GM21526 (cell line): Measurements from ENCODE around the gene MYBPC1.
"Not testable (repeated sequence)": the region's sequence is repeated elsewhere in the genome, so short reads cannot be mapped to it uniquely, and the experiment has no call there.

ENCODE experiments used
- ATAC-seq: cut with Tn5 transposase; IDR thresholded peaks from one replicate; pipeline ENCODE4 v1.9.1; 2021; ENCODE audit warnings: moderate library complexity; ENCODE audit not compliant: unreplicated experiment, low FRiP score

MYBPC1 gene

GRCh38 chr12:101594700-101595099, at the start of gene MYBPC1:
Gene MYBPC1 (plus strand): TSS chr12:101594971. CDS start chr12:101595071, 100 bp downstream.
- ATAC-seq: no peak

- no peak for ATAC-seq
These were observed 43.2 kb upstream of the MYBPC1 start for GRCh38 chr12:101551362-101552114.

DNA sequence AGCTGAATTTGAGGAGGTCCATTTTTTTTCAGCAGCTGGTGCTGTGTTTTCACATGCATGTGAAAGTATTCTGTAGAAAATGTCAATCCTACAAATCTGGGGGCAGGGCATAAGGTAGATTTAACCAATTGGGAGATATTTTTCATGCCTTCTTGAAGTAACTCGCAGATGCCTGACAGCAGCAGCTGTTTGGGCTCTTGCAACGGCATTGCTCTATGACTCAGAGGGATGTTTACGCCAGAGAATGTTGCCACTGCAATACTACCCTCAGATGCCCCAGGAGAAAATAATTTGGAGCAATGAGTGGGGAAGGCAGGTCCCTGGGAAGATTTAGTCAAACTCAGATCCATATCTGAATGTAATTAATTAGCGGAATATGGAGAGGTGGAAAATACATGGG, 42.5 kb upstream of the MYBPC1 start:
- no peak for ATAC-seq

- ATAC-seq: no peak
These were observed 37.7 kb upstream of the MYBPC1 start for GRCh38 chr12:101557094-101557493.

DNA sequence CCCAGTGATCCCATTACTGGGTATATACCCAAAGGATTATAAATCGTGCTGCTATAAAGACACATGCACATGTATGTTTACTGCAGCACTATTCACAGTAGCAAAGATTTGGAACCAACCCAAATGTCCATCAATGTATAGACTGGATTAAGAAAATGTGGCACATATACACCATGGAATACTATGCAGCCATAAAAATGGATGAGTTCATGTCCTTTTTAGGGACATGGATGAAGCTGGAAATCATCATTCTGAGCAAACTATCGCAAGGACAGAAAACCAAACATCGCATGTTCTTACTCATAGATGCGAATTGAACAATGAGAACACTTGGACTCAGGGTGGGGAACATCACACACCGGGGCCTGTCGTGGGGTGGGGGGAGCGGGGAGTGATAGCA, 36.0 kb upstream of the MYBPC1 start:
- not testable (repeated sequence) for ATAC-seq

DNA sequence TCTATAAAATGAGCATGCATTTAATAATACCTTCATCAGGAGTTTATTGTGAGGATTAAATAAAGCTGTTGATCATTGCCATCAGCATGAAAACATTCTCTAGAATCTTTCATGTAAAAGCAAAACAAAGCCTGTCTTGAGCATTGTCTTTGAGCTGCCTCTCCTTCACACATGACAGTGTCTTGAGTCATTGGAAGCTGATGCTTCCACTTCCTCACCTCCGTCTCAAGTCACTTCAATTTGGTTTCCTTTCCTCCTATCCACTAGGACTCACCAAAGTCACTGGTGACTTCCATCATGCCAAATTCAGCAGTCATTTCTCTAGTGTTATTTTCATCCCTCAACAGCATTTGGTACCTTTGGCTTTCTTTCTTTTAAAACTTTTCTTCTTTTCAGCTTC, 31.6 kb upstream of the MYBPC1 start:
- no peak for ATAC-seq

DNA sequence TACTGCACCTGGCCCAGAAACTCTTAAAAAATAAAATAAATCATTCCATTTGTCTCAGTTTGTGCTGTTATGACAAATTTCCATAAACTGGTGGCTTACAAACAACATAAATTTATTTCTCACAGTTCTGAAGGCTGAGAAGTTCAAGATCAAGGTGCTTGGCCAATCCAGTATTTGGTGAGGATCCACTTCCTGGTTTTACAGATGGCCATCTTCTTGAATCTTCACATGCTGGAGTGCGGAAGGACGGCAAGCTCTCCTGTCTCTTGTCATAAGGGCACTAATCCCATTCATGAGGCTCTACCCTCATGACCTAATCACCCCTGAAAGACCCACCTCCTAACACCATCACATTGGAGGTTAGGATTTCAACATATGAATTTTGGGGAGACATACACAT, 29.9 kb upstream of the MYBPC1 start:
- ATAC-seq: no peak

- no peak for ATAC-seq
These were observed 28.5 kb upstream of the MYBPC1 start for GRCh38 chr12:101566318-101566717.

GRCh38 chr12:101567918-101568317, 26.9 kb upstream of the MYBPC1 start:
- no peak for ATAC-seq

DNA sequence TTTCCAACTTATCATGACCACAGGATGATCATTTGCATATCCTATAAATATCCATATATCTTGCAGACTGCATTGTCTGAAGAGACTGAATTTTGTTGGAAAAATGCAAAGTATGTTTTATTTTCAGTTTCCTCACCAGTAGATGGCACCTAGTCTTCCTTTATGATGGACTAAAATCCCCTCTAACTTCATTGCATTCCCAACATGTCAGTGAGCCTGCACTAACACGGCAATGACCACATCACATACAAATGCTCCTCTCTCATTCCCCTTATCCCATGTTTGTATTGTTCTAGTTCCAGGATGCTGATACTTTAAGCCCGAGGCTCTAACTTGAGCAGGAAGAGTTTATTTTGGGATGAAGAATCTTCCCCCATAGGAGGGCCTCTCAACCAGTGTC, 24.7 kb upstream of the MYBPC1 start:
- ATAC-seq: no peak

DNA sequence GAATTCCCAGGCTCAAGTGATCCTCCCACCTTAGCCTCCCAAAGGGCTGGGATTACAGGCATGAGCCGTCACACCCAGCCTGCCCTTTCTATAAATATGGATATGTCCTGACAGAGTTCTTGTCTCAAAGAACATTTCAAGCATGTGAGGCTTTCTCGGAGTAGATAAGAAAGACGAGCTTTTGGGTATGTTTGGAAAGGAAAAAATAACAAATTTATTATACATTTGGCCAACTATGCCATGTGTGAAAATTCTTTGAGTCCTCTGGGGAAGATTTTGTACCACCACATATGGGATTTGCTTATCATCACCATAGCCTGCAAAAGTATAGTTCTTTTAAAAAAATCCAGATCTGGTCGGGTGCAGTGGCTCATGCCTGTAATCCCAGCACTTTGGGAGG, 23.7 kb upstream of the MYBPC1 start:
- no peak for ATAC-seq

DNA sequence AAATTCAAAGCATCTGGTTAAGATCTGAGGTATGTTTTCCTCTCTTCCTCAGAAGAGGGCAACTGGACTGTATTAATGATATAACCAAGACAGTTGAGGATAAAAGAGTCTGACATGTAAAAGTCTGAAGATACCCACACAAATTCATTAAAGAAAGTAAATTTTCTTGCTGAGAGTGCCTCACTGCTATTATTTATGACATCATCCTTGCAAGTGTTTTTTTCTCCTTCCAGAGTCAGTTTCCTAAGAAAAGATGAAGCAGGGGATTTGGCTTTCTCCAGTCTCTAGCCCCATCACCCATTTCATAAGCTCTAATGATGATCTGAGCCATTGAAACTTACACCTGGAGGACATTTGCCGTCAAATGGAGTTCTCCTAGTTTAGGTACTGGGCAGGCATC, 21.0 kb upstream of the MYBPC1 start:
- ATAC-seq: no peak

DNA sequence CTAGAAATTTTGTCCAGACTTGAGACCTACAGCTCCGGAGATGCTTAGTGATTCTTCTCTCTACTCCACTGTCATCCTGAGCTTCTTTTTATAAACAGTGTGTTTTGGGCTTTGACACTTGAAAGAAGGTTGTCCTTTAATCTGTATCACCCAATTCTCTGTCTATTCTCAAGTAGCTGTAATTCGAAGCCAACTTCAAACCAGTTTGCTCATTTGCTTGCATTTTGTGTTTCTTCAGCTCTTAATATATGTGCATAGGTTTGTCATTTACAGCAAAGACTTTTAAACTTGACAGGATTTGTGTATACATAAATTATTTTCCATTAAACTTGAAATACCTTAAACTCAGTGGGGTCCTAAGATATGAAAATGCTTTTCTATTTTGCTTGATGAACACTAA, 16.4 kb upstream of the MYBPC1 start:
- ATAC-seq: no peak

DNA sequence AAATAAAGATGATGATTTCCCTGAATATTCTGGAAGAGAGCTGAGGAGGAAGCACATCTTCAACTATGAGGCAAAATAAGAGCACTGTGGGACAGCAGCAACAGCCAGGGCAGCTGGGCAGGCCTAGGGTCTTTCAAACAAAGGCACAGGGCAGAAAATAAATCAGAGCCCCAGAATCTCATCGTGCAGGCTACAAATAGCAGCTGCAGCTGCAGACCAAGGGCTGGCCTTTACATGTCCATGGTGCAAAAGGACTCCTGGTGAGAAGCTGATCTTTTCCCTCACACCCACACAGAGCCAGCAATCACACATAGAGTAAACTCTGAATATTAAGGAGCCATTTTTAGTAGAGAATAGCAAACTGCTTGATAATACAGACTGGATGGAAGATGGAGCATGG, 13.6 kb upstream of the MYBPC1 start:
- ATAC-seq: no peak

DNA sequence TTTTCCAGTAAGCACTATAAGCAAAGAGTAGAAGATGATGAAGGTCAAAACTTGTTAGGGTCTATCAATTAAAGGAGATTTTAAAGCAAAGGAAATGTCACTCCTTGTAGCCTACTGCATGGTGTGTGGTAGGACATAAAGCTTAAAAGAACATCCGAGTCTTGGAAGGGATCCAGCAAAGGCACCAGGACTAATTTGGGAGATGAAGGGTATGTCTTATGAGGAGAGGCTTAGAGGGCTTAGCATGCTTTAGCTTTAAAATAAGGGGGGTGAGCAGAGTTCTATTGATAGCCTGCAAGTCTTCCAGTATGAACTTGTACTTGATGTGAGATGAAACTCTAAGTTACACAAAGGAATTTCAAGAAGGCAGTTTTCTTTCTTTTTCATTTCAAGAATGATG, 11.8 kb upstream of the MYBPC1 start:
- ATAC-seq: no peak

- no peak for ATAC-seq
These were observed 4.4 kb upstream of the MYBPC1 start for GRCh38 chr12:101590383-101590782.

- ATAC-seq: no peak
These were observed 3.0 kb upstream of the MYBPC1 start for GRCh38 chr12:101591781-101592180.

DNA sequence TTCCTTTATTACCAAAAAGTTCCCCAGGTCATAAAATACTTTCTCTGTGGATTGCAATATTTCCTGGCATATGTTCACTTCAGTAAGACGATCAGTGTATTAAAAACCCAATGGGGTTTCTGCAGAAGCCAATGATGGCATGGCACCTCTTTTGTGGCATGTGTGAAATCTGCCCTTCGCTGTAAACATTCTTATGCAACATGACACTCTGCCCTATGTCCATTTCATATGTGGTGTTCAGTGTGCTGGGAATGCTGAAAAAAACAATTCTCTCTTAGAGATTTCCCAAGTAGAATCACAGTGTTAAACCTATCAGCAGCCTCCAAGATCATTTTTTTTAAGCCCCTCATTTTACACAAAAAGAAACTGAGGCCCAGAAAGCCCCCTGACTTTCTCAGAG, 2.3 kb upstream of the MYBPC1 start:
- no peak for ATAC-seq

GRCh38 chr12:101592921-101593320, 1.9 kb upstream of the MYBPC1 start:
- no peak for ATAC-seq

DNA sequence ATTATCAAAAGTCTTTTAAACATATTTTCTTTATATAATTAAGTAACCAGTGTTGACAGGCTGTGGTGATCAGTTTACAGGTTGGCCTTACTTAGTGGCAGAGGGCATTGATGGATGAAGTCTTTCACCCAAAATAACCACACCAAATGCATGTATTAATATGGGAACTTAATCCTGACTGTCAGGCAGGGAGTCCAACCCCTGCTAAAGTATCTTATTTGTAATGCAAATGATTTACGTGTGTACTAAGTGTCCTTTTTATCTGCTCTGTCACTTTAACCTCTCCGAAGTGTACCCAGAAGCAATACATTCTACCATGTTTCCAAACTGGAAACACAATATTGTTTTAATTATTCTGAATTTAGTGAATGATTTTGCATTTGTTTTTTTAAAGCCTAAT, 1.4 kb downstream of the MYBPC1 start:
- no peak for ATAC-seq

DNA sequence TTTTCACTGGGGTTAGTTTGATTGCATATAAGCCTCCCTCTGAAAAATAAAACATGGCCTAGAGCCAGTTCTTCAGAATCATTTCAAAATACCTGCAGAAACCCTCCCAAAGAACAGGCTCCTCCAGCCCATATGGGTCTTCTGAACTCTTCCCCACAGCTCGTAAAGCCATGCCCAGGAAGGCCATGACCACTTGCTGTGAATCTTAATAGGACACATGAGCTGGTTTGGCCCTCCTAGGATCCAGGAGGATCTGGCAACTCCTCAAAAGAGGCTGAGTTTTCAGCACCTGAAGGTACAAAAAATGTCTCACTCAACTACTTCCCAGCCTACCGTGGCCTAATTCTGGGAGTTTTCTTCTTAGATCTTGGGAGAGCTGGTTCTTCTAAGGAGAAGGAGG, 2.4 kb downstream of the MYBPC1 start:
- no peak for ATAC-seq

- no peak for ATAC-seq
These were observed 3.7 kb downstream of the MYBPC1 start for GRCh38 chr12:101598483-101598882.

DNA sequence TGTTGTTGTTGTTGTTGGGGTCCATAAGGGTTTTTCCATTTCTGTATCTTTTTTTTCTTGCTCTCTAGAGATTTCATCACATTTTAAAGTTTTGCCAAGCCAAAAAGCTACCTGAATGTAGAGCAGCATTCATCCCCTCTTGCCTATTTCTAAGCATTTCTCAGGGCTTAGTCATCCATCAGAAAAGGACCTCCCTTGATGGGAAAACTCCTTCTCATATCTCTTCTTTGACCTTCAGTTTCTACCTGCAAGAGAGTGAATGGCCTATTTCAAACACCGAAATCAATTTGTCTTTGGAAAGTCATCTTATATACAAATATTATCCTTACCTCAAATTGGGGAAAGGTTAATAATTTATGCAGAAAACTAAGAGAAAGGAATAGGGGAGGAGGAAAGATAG, 4.5 kb downstream of the MYBPC1 start:
- ATAC-seq: no peak
